Measurements from ENCODE around the gene CRTC3.

CRTC3 gene

DNA sequence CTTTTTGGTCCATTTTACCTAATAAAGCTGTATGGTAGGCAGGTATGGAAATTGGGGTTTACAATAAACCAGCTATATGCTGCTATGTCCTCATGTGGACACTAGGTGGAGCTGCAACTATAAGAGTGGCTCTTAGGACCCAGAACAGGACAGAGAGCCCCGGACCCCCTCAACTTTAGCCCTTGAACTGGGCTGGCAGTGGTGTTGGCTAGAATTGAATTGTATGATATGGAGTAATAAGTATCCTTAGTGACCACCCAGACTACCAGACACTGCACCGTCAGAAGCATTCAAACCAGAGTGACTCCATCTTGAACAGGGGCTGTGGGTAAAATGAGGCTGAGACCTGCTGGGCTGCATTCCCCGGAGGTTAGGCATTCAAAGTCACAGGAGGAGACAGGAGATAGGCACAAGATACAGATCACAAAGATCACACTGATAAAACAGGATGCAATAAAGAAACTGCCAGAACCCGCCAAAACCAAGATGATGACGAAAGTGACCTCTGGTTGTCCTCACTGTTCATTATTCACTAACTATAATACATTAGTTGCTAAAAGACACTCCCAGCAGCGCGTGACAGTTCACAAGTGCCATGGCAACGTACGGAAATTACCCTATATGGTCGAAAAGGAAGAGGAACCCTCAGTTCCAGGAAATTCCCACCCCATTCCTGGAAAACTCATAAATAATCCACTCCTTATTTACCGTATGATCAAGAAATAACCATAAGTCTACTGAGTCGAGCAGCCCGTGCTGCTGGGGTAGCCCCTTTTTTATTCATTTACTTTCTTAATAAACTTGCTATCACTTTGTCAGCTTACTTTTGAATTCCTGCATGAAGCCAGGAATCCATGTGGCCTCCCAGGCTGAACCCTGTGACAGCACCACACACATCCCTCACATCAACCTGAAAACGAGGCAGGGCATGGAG lies 118.7 kb downstream of the CRTC3 start:
- no peak for TF ChIP-seq POLR2AphosphoS5 (IDR thresholded peaks at IDR 0.05; ENCODE audit: low read depth, low read length)
- TF ChIP-seq REST (IDR thresholded peaks at IDR 0.05; ENCODE audit: insufficient read depth in 1 of 2, low read depth in 2 of 2, low read length in 2 of 2): no peak
- no peak for TF ChIP-seq FOXP2 (optimal IDR thresholded peaks at IDR 0.05; ENCODE audit: borderline replicate concordance, extremely low read depth, extremely low read length, insufficient read depth)
- TF ChIP-seq TAF1 (IDR thresholded peaks at IDR 0.05; ENCODE audit: borderline replicate concordance, insufficient read depth, low read length): no peak

- no peak for TF ChIP-seq FOXP2 (optimal IDR thresholded peaks at IDR 0.05; ENCODE audit: borderline replicate concordance, extremely low read depth, extremely low read length, insufficient read depth)
- TF ChIP-seq SIN3A (IDR thresholded peaks at IDR 0.05; ENCODE audit: borderline replicate concordance, insufficient read depth, low read length): no peak
- TF ChIP-seq TAF1 (IDR thresholded peaks at IDR 0.05; ENCODE audit: borderline replicate concordance, insufficient read depth, low read length): no peak
- TF ChIP-seq REST (IDR thresholded peaks at IDR 0.05; ENCODE audit: insufficient read depth in 1 of 2, low read depth in 2 of 2, low read length in 2 of 2): no peak
- TF ChIP-seq POLR2AphosphoS5 (IDR thresholded peaks at IDR 0.05; ENCODE audit: low read depth, low read length): no peak
Observed at GRCh38 chr15:90650117-90650955, 120.6 kb downstream of the CRTC3 start.

GRCh38 chr15:90650956-90651689 lies 121.4 kb downstream of the CRTC3 start:
- TF ChIP-seq POLR2AphosphoS5 (IDR thresholded peaks at IDR 0.05; ENCODE audit: low read depth, low read length) (no peak), FOXP2 (optimal IDR thresholded peaks at IDR 0.05; ENCODE audit: borderline replicate concordance, extremely low read depth, extremely low read length, insufficient read depth) (no peak), REST (IDR thresholded peaks at IDR 0.05; ENCODE audit: insufficient read depth in 1 of 2, low read depth in 2 of 2, low read length in 2 of 2) (no peak), TAF1 (IDR thresholded peaks at IDR 0.05; ENCODE audit: borderline replicate concordance, insufficient read depth, low read length) (no peak), SIN3A (IDR thresholded peaks at IDR 0.05; ENCODE audit: borderline replicate concordance, insufficient read depth, low read length) (no peak)

DNA sequence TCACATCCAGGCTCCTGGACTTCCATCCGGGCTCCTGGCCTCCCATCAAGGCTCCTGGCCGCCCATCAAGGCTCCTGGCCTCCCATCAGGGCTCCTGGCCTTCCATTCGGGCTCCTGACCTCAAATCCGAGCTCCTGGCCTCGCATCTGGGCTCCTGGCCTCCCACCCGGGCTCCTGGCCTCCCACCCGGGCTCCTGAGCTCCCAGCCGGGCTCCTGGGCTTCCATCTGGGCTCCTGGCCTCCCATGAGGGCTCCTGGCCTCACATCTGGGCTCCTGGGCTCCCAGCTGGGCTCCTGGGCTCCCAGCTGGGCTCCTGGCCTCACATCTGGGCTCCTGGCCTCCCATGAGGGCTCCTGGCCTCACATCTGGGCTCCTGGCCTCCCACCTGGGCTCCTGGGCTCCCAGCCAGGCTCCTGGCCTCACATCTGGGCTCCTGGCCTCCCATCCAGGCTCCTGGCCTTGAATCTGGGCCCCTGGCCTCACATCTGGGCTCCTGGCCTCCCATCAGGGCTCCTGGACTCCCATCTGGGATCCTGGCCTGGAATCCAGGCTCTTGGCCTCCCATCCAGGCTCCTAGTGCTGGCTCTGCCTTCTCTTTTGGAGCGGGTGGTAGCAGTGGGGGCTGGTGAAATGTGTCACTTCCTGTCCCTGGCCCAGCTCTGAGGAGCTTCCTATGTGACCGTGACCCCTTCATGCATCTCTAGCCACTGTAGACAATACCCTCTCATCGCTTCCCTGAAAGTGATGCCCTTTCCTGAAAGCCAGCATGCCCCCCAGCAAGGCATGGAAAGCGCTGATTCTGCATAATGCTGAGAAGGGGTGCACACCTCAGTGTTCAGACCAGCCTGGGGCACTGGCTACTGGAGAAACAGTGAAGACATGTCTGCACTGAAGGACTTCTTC lies 124.8 kb downstream of the CRTC3 start:
- no peak for TF ChIP-seq SIN3A (IDR thresholded peaks at IDR 0.05; ENCODE audit: borderline replicate concordance, insufficient read depth, low read length)
- TF ChIP-seq FOXP2 (optimal IDR thresholded peaks at IDR 0.05; ENCODE audit: borderline replicate concordance, extremely low read depth, extremely low read length, insufficient read depth): no peak
- no peak for TF ChIP-seq REST (IDR thresholded peaks at IDR 0.05; ENCODE audit: insufficient read depth in 1 of 2, low read depth in 2 of 2, low read length in 2 of 2)
- TF ChIP-seq TAF1 (IDR thresholded peaks at IDR 0.05; ENCODE audit: borderline replicate concordance, insufficient read depth, low read length): no peak
- no peak for TF ChIP-seq POLR2AphosphoS5 (IDR thresholded peaks at IDR 0.05; ENCODE audit: low read depth, low read length)

Measured in PFSK-1 (cell line).